OCI-LY7 (cell line): ENCODE measurements around the gene SUN2. TPM values are rescaled to one million over a fixed set of nuclear protein-coding genes. Genes with fewer than 3 reads are reported as not detected.

Experiments used
- BruUV-seq: library from RNA; stranded (reverse); fragments of 400-500 nt; replicated peaks from 2 replicates; lab custom pipeline; 2021; lab: Mats Ljungman, UMichigan
- CTCF ChIA-PET: fragments of 300-600 bp; sonication (Branson Sonifier 250); formaldehyde crosslinking; loops from one replicate; lab custom pipeline; 2022; ENCODE audit warnings: antibody characterized with exemption; ENCODE audit not compliant: unreplicated experiment; lab: Charles Lee
- POLR2A ChIA-PET: fragments of 300-600 bp; sonication (Branson Sonifier 250); formaldehyde crosslinking; loops from one replicate; lab custom pipeline; 2022; ENCODE audit warnings: antibody characterized with exemption; lab: Charles Lee
- DNase-seq: peaks from one replicate; pipeline ENCODE4 v3.0.0-alpha.2; 2015; ENCODE audit warnings: low spot score
- H2AFZ ChIP-seq: fragments of 200-600 bp; sonication (generic), shearing (Covaris generic); 2 replicates; pipeline ENCODE4 v1.6.1; 2014; ENCODE audit warnings: mild to moderate bottlenecking, antibody characterized with exemption, low read length, moderate library complexity
- H3K27ac ChIP-seq: fragments of 200-600 bp; sonication (generic); 2 replicates; pipeline ENCODE4 v1.5.1; 2014; ENCODE audit warnings: mixed run types, low read depth, mild to moderate bottlenecking, moderate library complexity, low read length, inconsistent platforms; ENCODE audit not compliant: poor library complexity, severe bottlenecking
- H3K36me3 ChIP-seq: fragments of 200-600 bp; sonication (generic); 2 replicates; pipeline ENCODE4 v1.6.1; 2014; ENCODE audit warnings: mild to moderate bottlenecking, antibody characterized with exemption, low read length, moderate library complexity, mixed read lengths; ENCODE audit not compliant: insufficient read depth
- H3K4me1 ChIP-seq: fragments of 200-600 bp; sonication (generic); 2 replicates; pipeline ENCODE4 v1.5.1; 2014; ENCODE audit warnings: mild to moderate bottlenecking, low read length; ENCODE audit not compliant: insufficient read depth, poor library complexity, severe bottlenecking
- H3K4me2 ChIP-seq: fragments of 200-600 bp; sonication (generic); 2 replicates; pipeline ENCODE4 v1.6.1; 2014; ENCODE audit warnings: mild to moderate bottlenecking, low read length
- H3K4me3 ChIP-seq: fragments of 200-600 bp; sonication (generic); 2 replicates; pipeline ENCODE4 v1.5.1; 2014; ENCODE audit warnings: mild to moderate bottlenecking, low read depth, low read length; ENCODE audit not compliant: poor library complexity, severe bottlenecking
- H3K79me2 ChIP-seq: fragments of 200-600 bp; sonication (generic); 2 replicates; pipeline ENCODE4 v1.6.1; 2016; ENCODE audit warnings: low read depth, mild to moderate bottlenecking, low read length, moderate library complexity, mixed read lengths; ENCODE audit not compliant: insufficient read depth
- H3K9me2 ChIP-seq: fragments of 200-600 bp; sonication (generic); 2 replicates; pipeline ENCODE4 v1.6.1; 2016; ENCODE audit warnings: mild to moderate bottlenecking, low read length, mixed read lengths; ENCODE audit not compliant: insufficient read depth
- H3K9me3 ChIP-seq: fragments of 200-600 bp; sonication (generic); 2 replicates; pipeline ENCODE4 v1.6.1; 2014; ENCODE audit warnings: mild to moderate bottlenecking, mixed run types, low read length, mixed read lengths
- H4K20me1 ChIP-seq: fragments of 200-600 bp; sonication (generic); 2 replicates; pipeline ENCODE4 v1.6.1; 2014; ENCODE audit warnings: mild to moderate bottlenecking, antibody characterized with exemption, low read length, moderate library complexity, mixed read lengths; ENCODE audit not compliant: insufficient read depth
- EZH2phosphoT487 ChIP-seq: fragments of 200-600 bp; sonication (generic); IDR thresholded peaks from 2 replicates; pipeline ENCODE4 v1.6.1; 2018; ENCODE audit warnings: low read depth, borderline replicate concordance, mild to moderate bottlenecking, mixed run types, antibody characterized with exemption, low read length, moderate library complexity, mixed read lengths
- intact Hi-C: fragments of 100-400 bp; cut with micrococcal nuclease; formaldehyde crosslinking; loops from one replicate; pipeline ENCODE4 v1.10.0; 2022; ENCODE audit not compliant: unreplicated experiment
- total RNA-seq, 2 experiments: library from RNA; depleted of rRNA in 1 of 2; stranded (reverse); fragments of >200 nt in 1 of 2; shearing (Covaris generic) in 1 of 2; gene quantifications; 2 replicates each; pipeline ENCODE4 v1.2.3, GENCODE V29; 2014 to 2022
- TF ChIP-seq, protein P1 (sequence below): fragments of 200-600 bp; sonication (generic); conservative IDR thresholded peaks from 2 replicates; pipeline ENCODE4 v1.5.1; 2014; ENCODE audit warnings: mild to moderate bottlenecking, antibody characterized with exemption, low read length, moderate library complexity, mixed read lengths

The SUN2 gene
- total RNA-seq, 2 experiments from 2014 or later = 59.1 to 80.2 TPM

DNA sequence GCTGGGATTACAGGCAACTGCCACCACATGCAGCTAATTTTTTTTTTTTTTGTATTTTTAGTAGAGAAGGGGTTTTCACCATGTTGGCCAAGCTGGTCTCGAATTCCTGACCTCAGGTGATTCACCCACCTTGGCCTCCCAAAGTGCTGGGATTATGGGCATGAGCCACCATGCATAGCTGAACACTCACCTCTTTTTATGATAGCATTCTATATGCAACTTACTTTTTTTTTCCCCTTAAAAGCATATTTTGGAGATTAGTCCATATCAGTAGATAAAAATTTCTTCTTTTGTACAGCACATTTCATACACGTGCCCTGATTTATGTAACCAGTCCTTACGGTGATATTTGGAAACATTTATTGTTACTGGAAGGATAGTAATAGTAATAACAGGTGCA lies 35.4 kb downstream of the SUN2 start:
- ChIA-PET CTCF (no interaction called here), POLR2A (no interaction called here)
- Histone ChIP-seq H3K27ac (no peak overlapping the region), H4K20me1 (peaks cover 2% of the 10 kb centered on the region; the same call in 1 of the 2 replicates), H2AFZ (no peak overlapping the region), H3K4me2 (no peak overlapping the region), H3K4me1 (no peaks in the 10 kb centered on the region), H3K9me3 (no peaks in the 10 kb centered on the region), H3K36me3 (peaks cover 74% of the 10 kb centered on the region), H3K9me2 (no peaks in the 10 kb centered on the region), H3K4me3 (no peak overlapping the region), H3K79me2 (no peaks in the 10 kb centered on the region)
- no peak for TF ChIP-seq EZH2phosphoT487
- TF ChIP-seq, protein P1, sequence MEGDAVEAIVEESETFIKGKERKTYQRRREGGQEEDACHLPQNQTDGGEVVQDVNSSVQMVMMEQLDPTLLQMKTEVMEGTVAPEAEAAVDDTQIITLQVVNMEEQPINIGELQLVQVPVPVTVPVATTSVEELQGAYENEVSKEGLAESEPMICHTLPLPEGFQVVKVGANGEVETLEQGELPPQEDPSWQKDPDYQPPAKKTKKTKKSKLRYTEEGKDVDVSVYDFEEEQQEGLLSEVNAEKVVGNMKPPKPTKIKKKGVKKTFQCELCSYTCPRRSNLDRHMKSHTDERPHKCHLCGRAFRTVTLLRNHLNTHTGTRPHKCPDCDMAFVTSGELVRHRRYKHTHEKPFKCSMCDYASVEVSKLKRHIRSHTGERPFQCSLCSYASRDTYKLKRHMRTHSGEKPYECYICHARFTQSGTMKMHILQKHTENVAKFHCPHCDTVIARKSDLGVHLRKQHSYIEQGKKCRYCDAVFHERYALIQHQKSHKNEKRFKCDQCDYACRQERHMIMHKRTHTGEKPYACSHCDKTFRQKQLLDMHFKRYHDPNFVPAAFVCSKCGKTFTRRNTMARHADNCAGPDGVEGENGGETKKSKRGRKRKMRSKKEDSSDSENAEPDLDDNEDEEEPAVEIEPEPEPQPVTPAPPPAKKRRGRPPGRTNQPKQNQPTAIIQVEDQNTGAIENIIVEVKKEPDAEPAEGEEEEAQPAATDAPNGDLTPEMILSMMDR = no peak
- intact Hi-C loops = no loop called here
- no peak for DNase-seq
- no TSS peak for BruUV-seq

GRCh38 chr22:38719196-38719595 lies 36.6 kb downstream of the SUN2 start:
- no peak overlapping the region for H3K4me3 ChIP-seq
- no peaks in the 10 kb centered on the region for H3K9me3 ChIP-seq
- no TSS peak for BruUV-seq
- TF ChIP-seq, protein P1 = no peak
- TF ChIP-seq EZH2phosphoT487 = no peak
- CTCF ChIA-PET = no interaction called here
- no peaks in the 10 kb centered on the region for H3K79me2 ChIP-seq
- POLR2A ChIA-PET = no interaction called here
- H3K4me2 ChIP-seq = no peak overlapping the region
- H3K9me2 ChIP-seq = no peaks in the 10 kb centered on the region
- H4K20me1 ChIP-seq = peaks cover 6% of the 10 kb centered on the region; the same call in 1 of the 2 replicates
- no peak overlapping the region for H2AFZ ChIP-seq
- no peak overlapping the region for H3K27ac ChIP-seq
- no peak for DNase-seq
- intact Hi-C loops = no loop called here
- peaks cover 66% of the 10 kb centered on the region for H3K36me3 ChIP-seq
- H3K4me1 ChIP-seq = no peaks in the 10 kb centered on the region

GRCh38 chr22:38718414-38718813 lies 37.4 kb downstream of the SUN2 start:
- Histone ChIP-seq H3K79me2 (peaks cover 4% of the 10 kb centered on the region), H3K9me3 (no peaks in the 10 kb centered on the region), H3K4me3 (no peak overlapping the region), H2AFZ (no peak overlapping the region), H3K27ac (no peak overlapping the region), H3K36me3 (peaks cover 59% of the 10 kb centered on the region), H4K20me1 (peaks cover 6% of the 10 kb centered on the region; the same call in 1 of the 2 replicates), H3K9me2 (no peaks in the 10 kb centered on the region), H3K4me1 (no peaks in the 10 kb centered on the region), H3K4me2 (no peak overlapping the region)
- ChIA-PET CTCF (no interaction called here), POLR2A (no interaction called here)
- no TSS peak for BruUV-seq
- no peak for DNase-seq
- TF ChIP-seq, protein P1 = no peak
- TF ChIP-seq EZH2phosphoT487 = no peak
- intact Hi-C loops = no loop called here
